Skeletal muscle tissue (tissue), 4 donors: ENCODE results near the gene DVL3. TPM values are rescaled to one million over a fixed set of nuclear protein-coding genes. Genes with fewer than 3 reads are reported as not detected.

Experiments
- H3K27ac ChIP-seq: one replicate; pipeline ENCODE4 v1.7.0; 2013; ENCODE audit warnings: mild to moderate bottlenecking, low read depth, low read length, inconsistent platforms
- H3K27me3 ChIP-seq, 3 donors: one replicate each; pipeline ENCODE4 v1.7.0; 2013; ENCODE audit warnings: low read length in 3 of 3; ENCODE audit not compliant: control insufficient read depth in 3 of 3, insufficient read depth in 3 of 3
- H3K36me3 ChIP-seq, 3 donors: one replicate each; pipeline ENCODE4 v1.7.0; 2013; ENCODE audit warnings: low read length in 3 of 3; ENCODE audit not compliant: control insufficient read depth in 3 of 3, insufficient read depth in 3 of 3
- H3K4me1 ChIP-seq, 3 donors: one replicate each; pipeline ENCODE4 v1.7.0; 2013; ENCODE audit warnings: low read length in 3 of 3, mild to moderate bottlenecking in 3 of 3; ENCODE audit not compliant: control insufficient read depth in 3 of 3, insufficient read depth in 3 of 3
- H3K4me3 ChIP-seq, 3 donors: one replicate each; pipeline ENCODE4 v1.7.0; 2013; ENCODE audit warnings: low read length in 3 of 3
- H3K9ac ChIP-seq, 3 donors: one replicate each; pipeline ENCODE4 v1.7.0; 2013; ENCODE audit warnings: low read length in 3 of 3, mild to moderate bottlenecking in 3 of 3, moderate library complexity in 2 of 3, low read depth in 1 of 3
- H3K9me3 ChIP-seq, 3 donors: one replicate each; pipeline ENCODE4 v1.7.0; 2013; ENCODE audit warnings: low read length in 3 of 3; ENCODE audit not compliant: control insufficient read depth in 3 of 3
- total RNA-seq: library from RNA; depleted of rRNA; stranded (reverse); fragments of >200 nt; gene quantifications from one replicate; pipeline ENCODE4 v1.2.3, GENCODE V29; 2014
- donor health status: Osteomylitis.

DVL3 gene
- total RNA-seq, 1 donor from 2014 or later: 23.5 TPM

DNA sequence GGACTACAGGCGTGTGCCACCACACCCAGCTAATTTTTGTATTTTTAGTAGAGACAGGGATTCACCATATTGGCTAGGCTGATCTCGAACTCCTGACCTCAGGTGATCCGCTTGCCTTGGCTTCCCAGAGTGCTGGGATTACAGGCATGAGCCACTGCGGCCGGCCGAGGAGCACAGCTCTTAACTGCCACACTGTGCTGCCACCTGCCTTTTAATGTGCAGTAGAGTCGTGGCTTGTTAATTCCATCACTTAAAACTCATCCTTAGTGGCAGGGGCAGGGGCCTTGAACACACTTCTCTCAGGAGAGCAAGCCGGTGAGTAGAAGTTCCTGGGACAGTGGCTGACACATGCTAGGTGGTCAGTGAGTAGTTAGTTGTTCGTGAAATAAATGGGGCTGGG lies 43.3 kb downstream of the DVL3 start:
- H3K9ac ChIP-seq: no peak overlapping the region
- H3K27me3 ChIP-seq: no peaks in the 10 kb centered on the region
- H3K4me3 ChIP-seq: no peak overlapping the region
- H3K9me3 ChIP-seq: no peaks in the 10 kb centered on the region
- H3K36me3 ChIP-seq: peaks cover 17 to 25% (median 23%) of the 10 kb centered on the region in 3 donors
- no peak overlapping the region for H3K27ac ChIP-seq
- H3K4me1 ChIP-seq: no peaks in the 10 kb centered on the region

DNA sequence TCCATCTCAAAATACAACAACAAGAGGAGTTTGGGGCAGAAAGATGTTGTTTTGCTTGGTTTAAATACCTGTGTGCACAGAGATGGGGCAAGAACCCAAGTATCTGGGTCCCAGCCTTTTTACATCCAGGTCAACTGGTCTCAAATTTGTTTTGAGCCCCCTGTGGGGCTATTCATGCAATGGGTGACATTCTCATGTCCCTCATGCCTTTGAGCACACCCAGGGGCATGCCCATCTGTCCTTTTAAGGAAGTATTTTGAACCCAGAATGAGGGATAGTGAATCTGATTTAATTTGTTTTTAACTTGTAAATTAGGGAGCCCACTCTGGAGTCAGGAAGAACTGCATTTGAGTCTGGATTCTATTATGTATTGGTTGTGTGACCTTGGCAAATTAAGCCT lies 45.6 kb downstream of the DVL3 start:
- H3K4me3 ChIP-seq: no peak overlapping the region
- peaks cover 0 to 8% (median 3%) of the 10 kb centered on the region in 3 donors for H3K36me3 ChIP-seq
- peaks cover 0 to under 1% (median 0%) of the 10 kb centered on the region in 3 donors for H3K27me3 ChIP-seq
- H3K9me3 ChIP-seq: no peaks in the 10 kb centered on the region
- no peak overlapping the region for H3K27ac ChIP-seq
- H3K9ac ChIP-seq: no peak overlapping the region
- no peaks in the 10 kb centered on the region for H3K4me1 ChIP-seq

DNA sequence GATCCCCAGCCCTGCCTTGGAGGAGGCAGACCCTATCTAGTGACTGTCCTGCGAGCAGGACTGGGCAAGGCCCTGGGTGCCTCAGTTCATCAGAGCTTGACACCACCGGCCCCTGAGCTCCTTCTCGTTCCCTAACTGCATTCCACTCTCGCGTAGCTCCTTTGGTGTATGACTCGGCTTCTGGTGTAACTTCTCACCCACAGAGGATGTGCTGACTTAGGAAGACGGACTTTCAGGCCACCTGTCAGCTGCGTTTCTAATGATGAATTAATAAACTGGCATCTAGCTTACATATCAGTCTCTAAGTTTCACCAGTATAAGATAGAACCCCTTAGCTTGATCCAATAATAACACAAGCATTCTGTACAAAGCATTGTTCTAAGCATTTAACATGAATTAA lies 48.3 kb downstream of the DVL3 start:
- no peaks in the 10 kb centered on the region for H3K4me1 ChIP-seq
- H3K27me3 ChIP-seq: peaks cover 0 to 11% (median 7%) of the 10 kb centered on the region in 3 donors
- no peak overlapping the region for H3K4me3 ChIP-seq
- H3K36me3 ChIP-seq: no peaks in the 10 kb centered on the region
- no peak overlapping the region for H3K9ac ChIP-seq
- no peaks in the 10 kb centered on the region for H3K9me3 ChIP-seq
- H3K27ac ChIP-seq: no peak overlapping the region

DNA sequence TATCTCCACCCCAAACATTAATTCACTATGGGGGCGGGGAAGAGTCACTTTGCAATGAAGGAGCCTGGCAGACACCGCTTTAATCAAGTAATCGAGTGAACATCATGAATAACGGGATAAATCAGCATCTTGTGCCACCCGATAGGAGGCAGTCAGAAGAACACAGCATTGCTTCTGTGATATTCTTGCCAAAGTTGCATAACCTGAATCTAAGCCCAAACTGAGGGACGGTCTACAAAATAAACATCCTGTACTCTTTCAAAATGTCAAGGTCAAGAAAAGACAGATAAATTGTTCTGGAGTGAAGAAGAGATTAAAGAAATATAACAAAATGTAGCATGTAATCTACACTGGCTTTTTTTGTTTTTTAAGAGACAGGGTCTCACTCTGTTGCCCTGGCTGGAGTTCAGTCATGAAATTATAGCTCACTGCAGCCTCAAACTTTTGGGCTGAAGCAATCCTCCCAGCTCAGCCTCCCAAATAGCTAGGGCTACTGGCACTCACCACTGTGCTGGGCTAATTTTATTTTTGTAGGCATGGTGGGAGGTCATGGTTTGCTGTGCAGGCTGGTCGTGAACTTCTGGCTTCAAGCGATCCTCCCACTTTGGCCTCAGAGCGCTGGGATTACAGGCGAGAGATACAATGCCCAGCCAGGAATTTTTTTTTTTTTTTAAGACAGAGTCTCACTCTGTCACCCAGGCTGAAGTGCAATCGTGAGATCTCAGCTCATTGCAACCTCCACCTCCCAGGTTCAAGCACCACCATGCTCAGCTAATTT lies 54.2 kb downstream of the DVL3 start:
- no peak overlapping the region for H3K27ac ChIP-seq
- H3K4me3 ChIP-seq: no peak overlapping the region
- no peaks in the 10 kb centered on the region for H3K4me1 ChIP-seq
- H3K27me3 ChIP-seq: peaks cover 0 to 11% (median 7%) of the 10 kb centered on the region in 3 donors
- H3K9me3 ChIP-seq: no peaks in the 10 kb centered on the region
- H3K36me3 ChIP-seq: no peaks in the 10 kb centered on the region
- no peak overlapping the region for H3K9ac ChIP-seq

DNA sequence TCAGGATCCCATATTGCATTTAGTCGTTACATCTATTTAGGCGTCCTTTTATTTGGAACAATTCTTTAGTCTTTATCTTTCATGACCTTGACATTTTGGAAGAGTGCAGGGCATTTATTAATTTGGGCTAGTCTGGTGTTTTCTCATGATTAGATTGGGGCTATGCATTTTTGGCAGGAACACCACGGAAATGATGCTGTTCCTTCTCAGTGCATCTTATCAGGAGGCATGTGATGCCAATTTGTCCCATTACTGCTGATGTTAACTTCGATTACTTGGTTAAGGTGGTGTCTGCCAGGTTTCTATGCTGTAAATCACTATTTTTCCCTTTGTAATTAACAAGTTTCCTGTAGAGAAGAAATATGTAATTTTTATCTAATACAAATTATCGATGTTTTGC lies 56.1 kb downstream of the DVL3 start:
- Histone ChIP-seq H3K9me3 (no peaks in the 10 kb centered on the region), H3K27me3 (peaks cover 0 to 7% (median 7%) of the 10 kb centered on the region in 3 donors), H3K4me1 (no peaks in the 10 kb centered on the region), H3K27ac (no peak overlapping the region), H3K36me3 (no peaks in the 10 kb centered on the region), H3K4me3 (no peak overlapping the region), H3K9ac (no peak overlapping the region)

DNA sequence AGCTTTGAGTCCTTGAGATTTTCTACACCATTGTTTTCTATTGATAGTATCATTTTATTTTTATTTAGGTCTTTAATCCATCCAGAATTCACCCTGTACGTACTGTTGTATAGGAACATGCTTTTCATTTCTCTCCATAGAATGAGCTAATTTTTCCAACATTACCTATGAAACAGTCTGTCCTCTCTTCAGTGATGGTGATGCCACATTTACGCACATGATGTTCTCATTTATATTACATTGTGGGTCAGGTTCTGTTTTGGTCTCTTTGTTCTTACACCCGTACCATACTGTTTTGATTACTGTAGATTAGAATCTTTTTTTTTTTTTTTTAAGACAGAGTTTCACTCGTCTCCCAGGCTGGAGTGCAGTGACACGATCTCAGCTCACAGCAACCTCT lies 56.5 kb downstream of the DVL3 start:
- H3K36me3 ChIP-seq: no peaks in the 10 kb centered on the region

DNA sequence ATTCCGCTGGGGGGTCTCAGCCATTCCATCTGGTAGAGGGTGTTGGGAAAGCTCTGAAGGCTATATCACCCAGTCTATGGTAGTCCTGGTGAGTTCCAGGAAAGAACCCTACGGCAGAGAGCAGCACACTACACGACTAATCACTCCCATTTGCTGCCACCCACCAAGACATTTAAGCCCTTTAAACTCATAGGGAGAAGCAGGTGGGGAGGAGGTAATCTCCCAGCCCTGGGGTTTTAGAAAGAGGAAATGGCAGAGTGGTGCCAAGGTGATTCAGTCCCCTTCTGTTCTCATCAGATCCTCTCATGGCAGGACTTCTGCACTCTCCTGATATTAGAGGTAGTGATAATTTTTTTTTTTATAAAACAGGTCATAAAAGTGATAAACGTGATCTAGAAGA lies 63.6 kb downstream of the DVL3 start:
- Histone ChIP-seq H3K36me3 (no peaks in the 10 kb centered on the region), H3K9ac (no peak overlapping the region), H3K9me3 (no peaks in the 10 kb centered on the region), H3K4me1 (no peaks in the 10 kb centered on the region), H3K27me3 (peaks cover 0 to 13% (median 3%) of the 10 kb centered on the region in 3 donors), H3K4me3 (no peak overlapping the region), H3K27ac (no peak overlapping the region)

More for the DNA sequence above, 56.5 kb downstream of the DVL3 start:
- no peaks in the 10 kb centered on the region for H3K9me3 ChIP-seq
- H3K4me1 ChIP-seq: no peaks in the 10 kb centered on the region
- no peak overlapping the region for H3K4me3 ChIP-seq
- no peak overlapping the region for H3K9ac ChIP-seq
- H3K27me3 ChIP-seq: peaks cover 0 to 4% (median 4%) of the 10 kb centered on the region in 3 donors
- no peak overlapping the region for H3K27ac ChIP-seq

DNA sequence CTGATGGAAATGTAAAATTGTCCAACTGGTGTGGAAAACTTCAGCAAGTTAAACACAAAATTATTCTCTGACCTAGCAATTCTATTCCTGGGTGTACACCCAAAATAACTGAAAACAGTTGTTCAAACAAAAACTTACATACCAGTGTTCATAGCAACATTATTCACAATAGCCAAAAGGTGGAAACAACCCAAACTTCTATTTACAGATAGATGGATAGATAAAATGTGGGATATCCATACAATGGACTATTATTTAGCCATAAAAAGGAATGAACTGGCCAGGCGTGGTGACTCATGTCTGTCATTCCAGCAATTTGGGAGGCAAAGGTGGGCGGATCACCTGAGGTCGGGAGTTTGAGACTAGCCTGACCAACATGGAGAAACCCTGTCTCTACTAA lies 67.3 kb downstream of the DVL3 start:
- no peak overlapping the region for H3K27ac ChIP-seq
- H3K27me3 ChIP-seq: peaks cover 0 to 15% (median 6%) of the 10 kb centered on the region in 3 donors

More for the DNA sequence above, 67.3 kb downstream of the DVL3 start:
- H3K4me1 ChIP-seq: no peaks in the 10 kb centered on the region
- no peak overlapping the region for H3K4me3 ChIP-seq
- no peak overlapping the region for H3K9ac ChIP-seq
- H3K36me3 ChIP-seq: no peaks in the 10 kb centered on the region
- H3K9me3 ChIP-seq: no peaks in the 10 kb centered on the region

Other genes starting within 250 kb of the DVL3 start
- 17.7 TPM for gene ABCC5, start 137.5 kb upstream of the DVL3 start, total RNA-seq
- not detected for gene HTR3D, start 123.6 kb upstream of the DVL3 start, total RNA-seq
- gene HTR3C, start 102.3 kb upstream of the DVL3 start, total RNA-seq: not detected
- gene HTR3E, start 58.3 kb upstream of the DVL3 start, total RNA-seq: not detected
- gene EIF2B5, start 20.0 kb upstream of the DVL3 start, total RNA-seq: 38.1 TPM
- gene AP2M1, start 19.5 kb downstream of the DVL3 start, total RNA-seq: 168 TPM
- gene ABCF3, start 30.8 kb downstream of the DVL3 start, total RNA-seq: 45.9 TPM
- not detected for gene VWA5B2, start 74.2 kb downstream of the DVL3 start, total RNA-seq
- 17.2 TPM for gene ALG3, start 93.6 kb downstream of the DVL3 start, total RNA-seq
- 2.1 TPM for gene EEF1AKMT4, start 94.3 kb downstream of the DVL3 start, total RNA-seq
- gene CAMK2N2, start 106.2 kb downstream of the DVL3 start, total RNA-seq: not detected
- not detected for gene ECE2, start 120.6 kb downstream of the DVL3 start, total RNA-seq
- gene PSMD2, start 143.9 kb downstream of the DVL3 start, total RNA-seq: 259 TPM
- gene EIF4G1, start 159.2 kb downstream of the DVL3 start, total RNA-seq: 162 TPM
- 9.4 TPM for gene FAM131A, start 182.2 kb downstream of the DVL3 start, total RNA-seq
- gene CLCN2, start 206.2 kb downstream of the DVL3 start, total RNA-seq: 2.6 TPM
- 44.4 TPM for gene POLR2H, start 206.3 kb downstream of the DVL3 start, total RNA-seq
- gene THPO, start 222.8 kb downstream of the DVL3 start, total RNA-seq: under 0.01 TPM
- gene CHRD, start 224.7 kb downstream of the DVL3 start, total RNA-seq: 14.1 TPM